ENCODE measurements around the gene RPL13.

- TF ChIP-seq CTCF (conservative IDR thresholded peaks at IDR 0.05; ENCODE audit: low read depth, low read length) (no peak), EZH2 (IDR thresholded peaks at IDR 0.05; ENCODE audit: borderline replicate concordance, low read depth, low read length, poor library complexity, severe bottlenecking) (no peak)
These were observed 13.6 kb downstream of the RPL13 start for GRCh38 chr16:89573826-89574680.

Measured in A673 (cell line).